GM10248 (cell line): ENCODE data around the gene PEX7.
"Not testable (repeated sequence)": the region's sequence is repeated elsewhere in the genome, so short reads cannot be mapped to it uniquely, and the experiment has no call there.

Experiments
- CTCF ChIA-PET: fragments of 300-600 bp; sonication (Branson Sonifier 250); formaldehyde crosslinking; extraction: SDS; loops from one replicate; lab custom pipeline; 2021; ENCODE audit warnings: antibody characterized with exemption; lab: Yijun Ruan, JAX
- POLR2A ChIA-PET: fragments of 350-650 bp; sonication (Branson Sonifier 250); formaldehyde crosslinking; extraction: SDS; loops from one replicate; lab custom pipeline; 2020; ENCODE audit warnings: antibody characterized with exemption; lab: Yijun Ruan, JAX
- DNase-seq: peaks from one replicate; pipeline ENCODE4 v3.0.0; 2012; ENCODE audit errors: extremely low spot score
- TF ChIP-seq, protein P1 (sequence below): IDR thresholded peaks from 2 replicates; pipeline ENCODE4 v1.5.1; 2012; ENCODE audit warnings: mild to moderate bottlenecking, low read depth; ENCODE audit errors: extremely low read depth, missing control alignments, control extremely low read depth

PEX7 gene

GRCh38 chr6:136803608-136804007 lies 18.8 kb upstream of the PEX7 start:
- ChIA-PET CTCF (interaction anchor here (4.9 to 5.2 kb wide), 2 partner anchors 11 to 159 kb away, joined by 21 to 35 read pairs; partner anchors contain the start of gene MAP3K5), POLR2A (no interaction called here)
- no peak for DNase-seq
- TF ChIP-seq, protein P1, sequence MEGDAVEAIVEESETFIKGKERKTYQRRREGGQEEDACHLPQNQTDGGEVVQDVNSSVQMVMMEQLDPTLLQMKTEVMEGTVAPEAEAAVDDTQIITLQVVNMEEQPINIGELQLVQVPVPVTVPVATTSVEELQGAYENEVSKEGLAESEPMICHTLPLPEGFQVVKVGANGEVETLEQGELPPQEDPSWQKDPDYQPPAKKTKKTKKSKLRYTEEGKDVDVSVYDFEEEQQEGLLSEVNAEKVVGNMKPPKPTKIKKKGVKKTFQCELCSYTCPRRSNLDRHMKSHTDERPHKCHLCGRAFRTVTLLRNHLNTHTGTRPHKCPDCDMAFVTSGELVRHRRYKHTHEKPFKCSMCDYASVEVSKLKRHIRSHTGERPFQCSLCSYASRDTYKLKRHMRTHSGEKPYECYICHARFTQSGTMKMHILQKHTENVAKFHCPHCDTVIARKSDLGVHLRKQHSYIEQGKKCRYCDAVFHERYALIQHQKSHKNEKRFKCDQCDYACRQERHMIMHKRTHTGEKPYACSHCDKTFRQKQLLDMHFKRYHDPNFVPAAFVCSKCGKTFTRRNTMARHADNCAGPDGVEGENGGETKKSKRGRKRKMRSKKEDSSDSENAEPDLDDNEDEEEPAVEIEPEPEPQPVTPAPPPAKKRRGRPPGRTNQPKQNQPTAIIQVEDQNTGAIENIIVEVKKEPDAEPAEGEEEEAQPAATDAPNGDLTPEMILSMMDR: no peak

- ChIA-PET POLR2A (no interaction called here), CTCF (interaction anchor here (1.3 to 1.8 kb wide), 3 partner anchors 14 to 246 kb away, joined by 4 to 7 read pairs (median 4); no protein-coding TSS in a partner anchor)
- TF ChIP-seq, protein P1: no peak
- no peak for DNase-seq
Measured at GRCh38 chr6:136809091-136809860, 13.1 kb upstream of the PEX7 start.

DNA sequence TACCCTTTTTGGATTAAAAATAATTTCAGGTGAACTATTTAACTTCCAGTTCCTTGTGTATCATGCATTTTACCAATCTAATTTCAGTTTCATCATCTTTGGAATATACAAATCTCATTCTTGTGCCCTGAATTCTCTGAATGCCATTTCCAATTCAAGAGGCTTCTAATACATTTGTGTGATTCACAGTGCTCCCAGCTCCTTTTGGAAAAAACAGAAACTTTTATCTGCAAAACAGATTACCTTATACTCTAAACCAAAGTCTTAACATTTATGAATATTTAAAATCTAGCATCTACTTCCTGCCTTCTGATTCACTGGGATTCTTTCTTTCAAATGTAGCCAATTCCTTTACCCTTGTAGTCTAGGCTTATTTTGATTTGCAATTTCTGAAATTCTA lies 11.1 kb upstream of the PEX7 start:
- ChIA-PET CTCF (interaction anchor here (0.7 to 1.8 kb wide), 3 partner anchors 10 to 19 kb away, joined by 3 to 5 read pairs (median 3); partner anchors contain the start of gene MAP3K5), POLR2A (no interaction called here)
- TF ChIP-seq, protein P1: no peak
- no peak for DNase-seq

GRCh38 chr6:136812174-136812573 lies 10.2 kb upstream of the PEX7 start:
- TF ChIP-seq, protein P1: no peak
- POLR2A ChIA-PET: no interaction called here
- CTCF ChIA-PET: interaction anchor here (0.8 to 1.5 kb wide), 2 partner anchors 9 to 20 kb away, joined by 3 to 5 read pairs; partner anchors contain the start of gene MAP3K5
- no peak for DNase-seq

GRCh38 chr6:136815608-136816007 lies 6.8 kb upstream of the PEX7 start:
- DNase-seq, POLR2A ChIA-PET: not testable (repeated sequence)
- CTCF ChIA-PET: interaction anchor here (1.7 kb wide), 1 partner anchor 171 kb away, joined by 7 read pairs; no protein-coding TSS in a partner anchor

DNA sequence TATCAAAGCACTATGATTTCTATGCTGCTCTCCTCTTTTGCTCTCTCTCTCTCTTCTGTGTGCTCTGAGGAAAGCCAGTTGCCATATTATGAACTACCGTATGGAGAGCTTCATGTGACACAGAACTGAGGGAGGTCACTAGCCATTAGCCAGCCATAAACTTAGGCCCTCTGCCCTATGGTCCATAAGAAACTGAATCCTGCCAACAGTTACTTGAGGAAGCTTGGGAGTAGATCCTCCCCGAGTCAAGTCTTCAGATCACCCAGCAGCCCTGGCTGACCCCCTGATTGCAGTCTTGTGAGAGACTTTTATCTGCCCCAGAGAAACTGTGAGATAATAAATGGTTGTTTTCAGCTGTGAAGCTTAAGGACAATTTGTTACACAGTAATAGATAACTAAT lies 5.7 kb upstream of the PEX7 start:
- ChIA-PET CTCF (interaction anchor here (1.7 to 1.8 kb wide), 2 partner anchors 24 to 172 kb away, joined by 4 to 7 read pairs; partner anchors contain the start of gene MAP3K5), POLR2A (no interaction called here)
- TF ChIP-seq, protein P1: no peak
- no peak for DNase-seq

- POLR2A ChIA-PET: no interaction called here
- CTCF ChIA-PET: interaction anchor here (1.0 to 1.1 kb wide), 2 partner anchors 25 to 175 kb away, joined by 3 to 6 read pairs; no protein-coding TSS in a partner anchor
- no peak for DNase-seq
- TF ChIP-seq, protein P1: no peak
Measured at GRCh38 chr6:136820561-136820960, 1.8 kb upstream of the PEX7 start.
